ENCODE measurements around the gene USPL1.
"Not testable (repeated sequence)": the region's sequence is repeated elsewhere in the genome, so short reads cannot be mapped to it uniquely, and the experiment has no call there.

The USPL1 gene

GRCh38 chr13:30618186-30618929, 638 bp downstream of the USPL1 start:
- no peak for DNase-seq

GRCh38 chr13:30618930-30619279, 1.2 kb downstream of the USPL1 start:
- no peak for DNase-seq

GRCh38 chr13:30619731-30620130, 2.0 kb downstream of the USPL1 start:
- DNase-seq = no peak

- no peak for DNase-seq
Observed at GRCh38 chr13:30620941-30621340, 3.2 kb downstream of the USPL1 start.

- no peak for DNase-seq
Observed at GRCh38 chr13:30622551-30622950, 4.8 kb downstream of the USPL1 start.

- DNase-seq = no peak
Observed at GRCh38 chr13:30623392-30623791, 5.7 kb downstream of the USPL1 start.

GRCh38 chr13:30624630-30625029, 6.9 kb downstream of the USPL1 start:
- no peak for DNase-seq

GRCh38 chr13:30629527-30629926, 11.8 kb downstream of the USPL1 start:
- no peak for DNase-seq

GRCh38 chr13:30633861-30634260, 16.1 kb downstream of the USPL1 start:
- no peak for DNase-seq

- DNase-seq = no peak
Observed at GRCh38 chr13:30634838-30635237, 17.1 kb downstream of the USPL1 start.

- DNase-seq = no peak
Observed at GRCh38 chr13:30638301-30638700, 20.6 kb downstream of the USPL1 start.

GRCh38 chr13:30639671-30640070, 22.0 kb downstream of the USPL1 start:
- no peak for DNase-seq

GRCh38 chr13:30641173-30641572, 23.5 kb downstream of the USPL1 start:
- not testable (repeated sequence) for DNase-seq

- DNase-seq = no peak
Observed at GRCh38 chr13:30645629-30646028, 27.9 kb downstream of the USPL1 start.

GRCh38 chr13:30647420-30647819, 29.7 kb downstream of the USPL1 start:
- no peak for DNase-seq

GRCh38 chr13:30647824-30648521, 30.3 kb downstream of the USPL1 start:
- DNase-seq = no peak

- DNase-seq = no peak
Observed at GRCh38 chr13:30648522-30649012, 30.8 kb downstream of the USPL1 start.

GRCh38 chr13:30651648-30652047, 33.9 kb downstream of the USPL1 start:
- not testable (repeated sequence) for DNase-seq

- no peak for DNase-seq
Observed at GRCh38 chr13:30652746-30653386, 35.1 kb downstream of the USPL1 start.

GRCh38 chr13:30654430-30654829, 36.7 kb downstream of the USPL1 start:
- DNase-seq = no peak

- DNase-seq = no peak
Observed at GRCh38 chr13:30656178-30656577, 38.5 kb downstream of the USPL1 start.

GRCh38 chr13:30659980-30660379, 42.3 kb downstream of the USPL1 start:
- DNase-seq = no peak

GRCh38 chr13:30660796-30661195, 43.1 kb downstream of the USPL1 start:
- DNase-seq = no peak

- DNase-seq = no peak
Observed at GRCh38 chr13:30664689-30665275, 47.1 kb downstream of the USPL1 start.
